Measurements from ENCODE around the gene TEC.

The TEC gene

GRCh38 chr4:48237996-48238645, 31.5 kb downstream of the TEC start:
- intact Hi-C loops (cut with DNase I; ENCODE audit: low total_unique reads), result no loop called here
- no peaks in the 10 kb centered on the region for H3K4me1 ChIP-seq
- no peak for DNase-seq
- no peaks in the 10 kb centered on the region for H3K9me3 ChIP-seq
- no peak for TF ChIP-seq CTCF (IDR thresholded peaks at IDR 0.05)
- H3K27ac ChIP-seq, result no peak overlapping the region
- H3K36me3 ChIP-seq, result no peaks in the 10 kb centered on the region
- H3K27me3 ChIP-seq, result no peaks in the 10 kb centered on the region
- no peak overlapping the region for H3K4me3 ChIP-seq

GRCh38 chr4:48235050-48235449, 34.6 kb downstream of the TEC start:
- H3K9me3 ChIP-seq, result no peaks in the 10 kb centered on the region
- H3K27me3 ChIP-seq, result no peaks in the 10 kb centered on the region
- H3K4me1 ChIP-seq, result no peaks in the 10 kb centered on the region
- H3K27ac ChIP-seq, result no peak overlapping the region
- intact Hi-C loops (cut with DNase I; ENCODE audit: low total_unique reads), result no loop called here
- no peak for DNase-seq
- no peaks in the 10 kb centered on the region for H3K36me3 ChIP-seq
- TF ChIP-seq CTCF (IDR thresholded peaks at IDR 0.05), result no peak
- no peak overlapping the region for H3K4me3 ChIP-seq

GRCh38 chr4:48234575-48234974, 35.1 kb downstream of the TEC start:
- Histone ChIP-seq H3K9me3 (no peaks in the 10 kb centered on the region), H3K36me3 (no peaks in the 10 kb centered on the region), H3K4me1 (no peaks in the 10 kb centered on the region), H3K4me3 (no peak overlapping the region), H3K27ac (no peak overlapping the region), H3K27me3 (no peaks in the 10 kb centered on the region)
- DNase-seq, result no peak
- no peak for TF ChIP-seq CTCF (IDR thresholded peaks at IDR 0.05)
- intact Hi-C loops (cut with DNase I; ENCODE audit: low total_unique reads), result no loop called here

GRCh38 chr4:48228949-48229348, 40.7 kb downstream of the TEC start:
- Histone ChIP-seq H3K9me3 (no peaks in the 10 kb centered on the region), H3K4me3 (no peak overlapping the region), H3K4me1 (no peaks in the 10 kb centered on the region), H3K27me3 (no peaks in the 10 kb centered on the region), H3K27ac (no peak overlapping the region), H3K36me3 (no peaks in the 10 kb centered on the region)
- intact Hi-C loops (cut with DNase I; ENCODE audit: low total_unique reads), result no loop called here
- TF ChIP-seq CTCF (IDR thresholded peaks at IDR 0.05), result no peak
- DNase-seq, result no peak

- no peak for DNase-seq
- Histone ChIP-seq H3K36me3 (no peaks in the 10 kb centered on the region), H3K27ac (no peak overlapping the region), H3K9me3 (no peaks in the 10 kb centered on the region), H3K4me3 (no peak overlapping the region), H3K4me1 (no peaks in the 10 kb centered on the region), H3K27me3 (no peaks in the 10 kb centered on the region)
- intact Hi-C loops (cut with DNase I; ENCODE audit: low total_unique reads), result no loop called here
- no peak for TF ChIP-seq CTCF (IDR thresholded peaks at IDR 0.05)
These were observed 42.0 kb downstream of the TEC start for GRCh38 chr4:48227662-48228061.

GRCh38 chr4:48226199-48226598, 43.4 kb downstream of the TEC start:
- TF ChIP-seq CTCF (IDR thresholded peaks at IDR 0.05), result no peak
- no peaks in the 10 kb centered on the region for H3K27me3 ChIP-seq
- H3K9me3 ChIP-seq, result no peaks in the 10 kb centered on the region
- no peak for DNase-seq
- H3K4me1 ChIP-seq, result no peaks in the 10 kb centered on the region
- no peaks in the 10 kb centered on the region for H3K36me3 ChIP-seq
- intact Hi-C loops (cut with DNase I; ENCODE audit: low total_unique reads), result no loop called here
- no peak overlapping the region for H3K27ac ChIP-seq
- H3K4me3 ChIP-seq, result no peak overlapping the region
